GM21367 (cell line): Measurements from ENCODE around the gene THOC1.
"Not testable (repeated sequence)": the region's sequence is repeated elsewhere in the genome, so short reads cannot be mapped to it uniquely, and the experiment has no call there.

Source experiments
- ATAC-seq: cut with Tn5 transposase; IDR thresholded peaks from one replicate; pipeline ENCODE4 v1.9.1; 2021; ENCODE audit not compliant: unreplicated experiment

Gene THOC1

GRCh38 chr18:267688-268552, at the start of gene THOC1:
TSS of gene THOC1 (minus strand) at chr18:268047. CDS start at chr18:268019, 28 bp downstream.
- ATAC-seq, result peak; percentile 83

- ATAC-seq, result no peak
Measured at GRCh38 chr18:317618-318017, 49.8 kb upstream of the THOC1 start.

- no peak for ATAC-seq
Measured at GRCh38 chr18:316393-316792, 48.5 kb upstream of the THOC1 start.

- no peak for ATAC-seq
Measured at GRCh38 chr18:313931-314330, 46.1 kb upstream of the THOC1 start.

- ATAC-seq, result no peak
Measured at GRCh38 chr18:312415-312814, 44.6 kb upstream of the THOC1 start.

- no peak for ATAC-seq
Measured at GRCh38 chr18:310042-310441, 42.2 kb upstream of the THOC1 start.

GRCh38 chr18:308086-308485, 40.2 kb upstream of the THOC1 start:
- not testable (repeated sequence) for ATAC-seq

GRCh38 chr18:306608-307255, 38.9 kb upstream of the THOC1 start:
- no peak for ATAC-seq

GRCh38 chr18:305003-305501, 37.2 kb upstream of the THOC1 start:
- ATAC-seq, result no peak

GRCh38 chr18:303607-304006, 35.8 kb upstream of the THOC1 start:
- no peak for ATAC-seq

- no peak for ATAC-seq
Measured at GRCh38 chr18:303011-303410, 35.2 kb upstream of the THOC1 start.

- no peak for ATAC-seq
Measured at GRCh38 chr18:302097-302496, 34.2 kb upstream of the THOC1 start.

GRCh38 chr18:297936-298335, 30.1 kb upstream of the THOC1 start:
- ATAC-seq, result no peak

GRCh38 chr18:295756-296490, 28.1 kb upstream of the THOC1 start:
- no peak for ATAC-seq

- no peak for ATAC-seq
Measured at GRCh38 chr18:294566-294965, 26.7 kb upstream of the THOC1 start.

GRCh38 chr18:293536-293935, 25.7 kb upstream of the THOC1 start:
- ATAC-seq, result no peak

GRCh38 chr18:292271-292670, 24.4 kb upstream of the THOC1 start:
- no peak for ATAC-seq

GRCh38 chr18:289970-290369, 22.1 kb upstream of the THOC1 start:
- ATAC-seq, result not testable (repeated sequence)

GRCh38 chr18:289026-289425, 21.2 kb upstream of the THOC1 start:
- no peak for ATAC-seq

GRCh38 chr18:286515-287310, 18.9 kb upstream of the THOC1 start:
- ATAC-seq, result no peak

- no peak for ATAC-seq
Measured at GRCh38 chr18:285817-286216, 18.0 kb upstream of the THOC1 start.
